Ishikawa (cell line): ENCODE results near the gene C15orf61.

Experiments
- CEBPB ChIP-seq: IDR thresholded peaks from 2 replicates; pipeline ENCODE4 v1.6.1; 2012
- CREB1 ChIP-seq: IDR thresholded peaks from 2 replicates; pipeline ENCODE4 v1.6.1; 2012; ENCODE audit warnings: low read depth
- EGR1 ChIP-seq: IDR thresholded peaks from 2 replicates; pipeline ENCODE4 v1.6.1; 2012
- EP300 ChIP-seq: IDR thresholded peaks from 2 replicates; pipeline ENCODE4 v1.6.1; 2012; ENCODE audit warnings: borderline replicate concordance
- FOXM1 ChIP-seq: IDR thresholded peaks from 2 replicates; pipeline ENCODE4 v1.6.1; 2012; ENCODE audit warnings: low read depth, borderline replicate concordance
- NFIC ChIP-seq: IDR thresholded peaks from 2 replicates; pipeline ENCODE4 v1.6.1; 2012
- RAD21 ChIP-seq: IDR thresholded peaks from 2 replicates; pipeline ENCODE4 v1.6.1; 2012; ENCODE audit warnings: low read depth
- TAF1 ChIP-seq: IDR thresholded peaks from 2 replicates; pipeline ENCODE4 v1.6.1; 2012; ENCODE audit warnings: low read depth, mild to moderate bottlenecking
- TCF12 ChIP-seq: IDR thresholded peaks from 2 replicates; pipeline ENCODE4 v1.6.1; 2012; ENCODE audit warnings: low read depth
- TEAD4 ChIP-seq: IDR thresholded peaks from 2 replicates; pipeline ENCODE4 v1.6.1; 2012
- YY1 ChIP-seq: IDR thresholded peaks from 2 replicates; pipeline ENCODE4 v1.6.1; 2012; ENCODE audit warnings: low read depth
- ZBTB7A ChIP-seq: IDR thresholded peaks from 2 replicates; pipeline ENCODE4 v1.6.1; 2012; ENCODE audit warnings: low read depth
- TF ChIP-seq, protein P1 (sequence below): IDR thresholded peaks from 2 replicates; pipeline ENCODE4 v1.6.1; 2012; ENCODE audit warnings: low read depth, mild to moderate bottlenecking
- TF ChIP-seq, protein P2 (sequence below): IDR thresholded peaks from 2 replicates; pipeline ENCODE4 v1.6.1; 2012
- TF ChIP-seq, protein P3 (sequence below): IDR thresholded peaks from 2 replicates; pipeline ENCODE4 v1.6.1; 2012

The C15orf61 gene

DNA sequence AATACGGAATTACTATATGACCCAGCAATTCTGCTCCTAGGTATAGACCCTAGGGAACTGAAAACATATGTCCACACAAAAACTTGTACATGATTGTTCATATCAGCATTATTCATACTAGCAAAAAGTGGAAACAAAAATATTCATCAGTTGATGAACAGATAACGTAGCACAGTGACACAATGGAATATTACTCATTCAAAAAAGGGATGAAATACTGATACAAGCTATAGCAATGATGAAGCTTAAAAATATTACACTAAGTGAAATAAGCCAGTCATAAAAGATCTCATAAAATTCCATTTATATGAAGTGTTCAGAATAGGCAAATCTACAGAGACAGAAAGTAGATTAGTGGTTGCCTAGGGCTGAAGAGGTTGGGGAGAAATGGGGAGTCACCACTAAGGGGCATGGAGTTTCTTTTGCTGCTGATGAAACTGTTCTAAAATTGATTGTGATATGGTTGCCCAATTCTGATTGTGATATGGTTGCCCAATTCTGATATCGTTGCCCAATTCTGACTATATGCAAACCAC lies 10.5 kb downstream of the C15orf61 start:
- TF ChIP-seq TEAD4 (no peak), ZBTB7A (no peak), RAD21 (no peak), TCF12 (no peak), FOXM1 (no peak), CREB1 (no peak), EP300 (no peak), CEBPB (no peak), TAF1 (no peak), NFIC (no peak), YY1 (no peak)
- TF ChIP-seq, protein P1, sequence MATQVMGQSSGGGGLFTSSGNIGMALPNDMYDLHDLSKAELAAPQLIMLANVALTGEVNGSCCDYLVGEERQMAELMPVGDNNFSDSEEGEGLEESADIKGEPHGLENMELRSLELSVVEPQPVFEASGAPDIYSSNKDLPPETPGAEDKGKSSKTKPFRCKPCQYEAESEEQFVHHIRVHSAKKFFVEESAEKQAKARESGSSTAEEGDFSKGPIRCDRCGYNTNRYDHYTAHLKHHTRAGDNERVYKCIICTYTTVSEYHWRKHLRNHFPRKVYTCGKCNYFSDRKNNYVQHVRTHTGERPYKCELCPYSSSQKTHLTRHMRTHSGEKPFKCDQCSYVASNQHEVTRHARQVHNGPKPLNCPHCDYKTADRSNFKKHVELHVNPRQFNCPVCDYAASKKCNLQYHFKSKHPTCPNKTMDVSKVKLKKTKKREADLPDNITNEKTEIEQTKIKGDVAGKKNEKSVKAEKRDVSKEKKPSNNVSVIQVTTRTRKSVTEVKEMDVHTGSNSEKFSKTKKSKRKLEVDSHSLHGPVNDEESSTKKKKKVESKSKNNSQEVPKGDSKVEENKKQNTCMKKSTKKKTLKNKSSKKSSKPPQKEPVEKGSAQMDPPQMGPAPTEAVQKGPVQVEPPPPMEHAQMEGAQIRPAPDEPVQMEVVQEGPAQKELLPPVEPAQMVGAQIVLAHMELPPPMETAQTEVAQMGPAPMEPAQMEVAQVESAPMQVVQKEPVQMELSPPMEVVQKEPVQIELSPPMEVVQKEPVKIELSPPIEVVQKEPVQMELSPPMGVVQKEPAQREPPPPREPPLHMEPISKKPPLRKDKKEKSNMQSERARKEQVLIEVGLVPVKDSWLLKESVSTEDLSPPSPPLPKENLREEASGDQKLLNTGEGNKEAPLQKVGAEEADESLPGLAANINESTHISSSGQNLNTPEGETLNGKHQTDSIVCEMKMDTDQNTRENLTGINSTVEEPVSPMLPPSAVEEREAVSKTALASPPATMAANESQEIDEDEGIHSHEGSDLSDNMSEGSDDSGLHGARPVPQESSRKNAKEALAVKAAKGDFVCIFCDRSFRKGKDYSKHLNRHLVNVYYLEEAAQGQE = no peak
- TF ChIP-seq, protein P2, sequence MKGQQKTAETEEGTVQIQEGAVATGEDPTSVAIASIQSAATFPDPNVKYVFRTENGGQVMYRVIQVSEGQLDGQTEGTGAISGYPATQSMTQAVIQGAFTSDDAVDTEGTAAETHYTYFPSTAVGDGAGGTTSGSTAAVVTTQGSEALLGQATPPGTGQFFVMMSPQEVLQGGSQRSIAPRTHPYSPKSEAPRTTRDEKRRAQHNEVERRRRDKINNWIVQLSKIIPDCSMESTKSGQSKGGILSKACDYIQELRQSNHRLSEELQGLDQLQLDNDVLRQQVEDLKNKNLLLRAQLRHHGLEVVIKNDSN = no peak
- TF ChIP-seq, protein P3, sequence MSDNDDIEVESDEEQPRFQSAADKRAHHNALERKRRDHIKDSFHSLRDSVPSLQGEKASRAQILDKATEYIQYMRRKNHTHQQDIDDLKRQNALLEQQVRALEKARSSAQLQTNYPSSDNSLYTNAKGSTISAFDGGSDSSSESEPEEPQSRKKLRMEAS = no peak

DNA sequence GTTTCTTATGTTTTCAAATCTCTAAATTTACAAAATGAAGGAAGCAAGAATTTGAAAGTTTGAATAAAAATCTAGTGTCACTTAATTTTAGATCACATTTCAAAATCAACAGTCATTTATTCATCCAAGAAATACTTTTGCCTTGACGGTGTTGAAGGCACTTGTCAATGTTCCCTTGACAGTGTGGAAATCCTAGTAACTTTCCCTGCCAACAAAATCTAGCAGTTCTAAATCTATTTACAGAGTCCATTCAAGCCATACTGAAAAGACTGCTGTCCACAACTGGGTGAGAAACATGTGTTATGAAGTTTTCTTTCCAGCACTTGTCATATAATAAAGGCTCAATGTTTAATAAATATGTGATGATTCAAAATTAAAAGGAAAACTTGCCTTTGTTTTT lies 12.9 kb downstream of the C15orf61 start:
- no peak for TF ChIP-seq TAF1
- TF ChIP-seq YY1 = no peak
- TF ChIP-seq EGR1 = no peak
- TF ChIP-seq, protein P3 = no peak
- TF ChIP-seq NFIC = no peak
- no peak for TF ChIP-seq FOXM1
- TF ChIP-seq CEBPB = no peak
- TF ChIP-seq RAD21 = no peak
- TF ChIP-seq, protein P1 = no peak
- no peak for TF ChIP-seq ZBTB7A

DNA sequence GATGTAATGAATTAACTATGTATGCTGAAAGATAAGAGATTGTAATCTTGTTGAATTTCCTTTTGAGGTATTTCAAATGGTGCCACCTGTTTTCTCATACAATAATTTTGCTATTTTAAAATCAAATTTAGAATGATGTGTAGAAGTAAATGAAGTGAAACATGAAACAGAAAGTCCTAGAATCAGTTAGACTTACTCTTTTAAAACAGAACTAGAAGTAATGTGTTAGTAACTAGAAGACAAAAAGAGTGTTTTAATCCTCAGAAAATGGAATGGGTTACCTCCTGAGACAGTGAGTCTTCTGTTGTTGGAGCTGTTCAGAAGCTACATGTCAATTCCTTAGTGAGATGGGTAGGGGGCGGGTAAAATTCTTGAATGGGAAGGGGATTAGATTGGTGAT lies 13.4 kb downstream of the C15orf61 start:
- no peak for TF ChIP-seq CEBPB
- TF ChIP-seq, protein P2 = no peak
- no peak for TF ChIP-seq EGR1
- TF ChIP-seq TEAD4 = no peak
- TF ChIP-seq YY1 = no peak
- TF ChIP-seq, protein P1 = no peak
- no peak for TF ChIP-seq ZBTB7A
- TF ChIP-seq TCF12 = no peak
- TF ChIP-seq FOXM1 = no peak
- TF ChIP-seq CREB1 = no peak
- TF ChIP-seq NFIC = no peak
- no peak for TF ChIP-seq RAD21
- TF ChIP-seq, protein P3 = no peak
- no peak for TF ChIP-seq TAF1

DNA sequence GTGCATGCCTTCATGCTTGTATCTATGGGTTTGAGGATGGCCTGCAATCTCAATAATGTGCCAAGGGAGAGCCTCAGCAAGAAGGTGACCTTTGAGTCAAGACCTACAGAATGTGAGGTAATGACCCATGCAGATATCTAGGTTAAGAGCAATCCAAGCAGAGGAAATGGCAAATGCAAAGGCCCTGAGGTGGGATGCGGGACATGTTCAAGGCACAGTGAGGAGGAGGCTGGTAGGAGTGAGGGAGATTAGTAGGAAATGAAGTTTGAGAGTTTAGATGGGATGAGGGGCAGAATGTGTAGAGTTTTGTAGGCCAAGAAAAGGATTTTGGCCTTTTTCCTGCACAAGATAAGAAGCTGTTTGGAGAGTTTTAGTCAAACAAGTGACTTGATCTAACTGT lies 16.8 kb downstream of the C15orf61 start:
- no peak for TF ChIP-seq CEBPB
- no peak for TF ChIP-seq RAD21
- no peak for TF ChIP-seq TAF1
- TF ChIP-seq NFIC = no peak
- TF ChIP-seq FOXM1 = no peak
- no peak for TF ChIP-seq EP300
- TF ChIP-seq ZBTB7A = no peak
- TF ChIP-seq, protein P1 = no peak
- TF ChIP-seq, protein P2 = no peak
- TF ChIP-seq YY1 = no peak
- TF ChIP-seq, protein P3 = no peak
- no peak for TF ChIP-seq CREB1
- no peak for TF ChIP-seq EGR1
- no peak for TF ChIP-seq TEAD4
- TF ChIP-seq TCF12 = no peak
